ENCODE measurements around the gene SCTR. TPM values are rescaled to one million over a fixed set of nuclear protein-coding genes. Genes with fewer than 3 reads are reported as not detected.

The SCTR gene
- total and polyA plus RNA-seq, 2 of the 8 experiments (the other 6 are each of a cell fraction or from before 2014, with no cell fraction given): 0.15 TPM; not detected in 1

DNA sequence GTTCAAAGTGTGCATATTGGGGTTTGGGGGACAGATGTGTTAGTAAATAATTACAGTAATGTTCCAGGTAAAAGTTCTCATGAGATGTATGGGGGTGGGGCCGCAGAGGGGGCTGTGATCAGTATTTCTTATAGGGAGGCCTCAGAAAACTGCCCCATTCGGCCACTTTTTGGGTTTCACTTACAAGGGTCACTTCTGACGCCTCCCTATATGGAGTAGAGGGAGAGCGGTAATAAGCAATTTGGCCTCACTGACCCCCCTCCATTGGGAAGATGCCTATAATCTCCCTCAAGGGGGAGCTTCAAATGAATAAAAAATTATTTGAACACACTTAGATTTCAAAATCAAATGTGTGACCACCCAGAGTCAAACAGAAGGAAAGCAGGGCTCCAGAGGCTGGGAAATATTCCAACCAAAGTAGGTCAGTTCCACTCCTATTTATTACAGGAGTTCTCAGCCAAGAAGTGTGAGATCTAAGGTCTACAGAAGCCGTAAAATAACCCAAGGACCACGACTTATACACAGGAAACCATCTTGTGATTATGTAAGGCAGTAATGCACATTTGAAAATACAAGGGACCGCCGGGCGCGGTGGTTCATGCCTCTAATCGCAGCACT, 2.7 kb downstream of the SCTR start:
- H4K5ac ChIP-seq (ENCODE audit: insufficient read length, low read depth, low read length): no peak overlapping the region
- H3K4me2 ChIP-seq (ENCODE audit: insufficient read depth in 1 of 2, low read depth in 2 of 2, low read length in 2 of 2): no peak overlapping the region
- no peak overlapping the region for H2BK120ac ChIP-seq (replicated peaks; ENCODE audit: low read depth, low read length)
- DNase-seq (ENCODE audit: low read depth in 1 of 2, low spot score in 2 of 2) (no peak), FAIRE-seq (no peak)
- no peak overlapping the region for H3K23ac ChIP-seq (ENCODE audit: insufficient read length)
- no peak overlapping the region for H3K9ac ChIP-seq (replicated peaks in 1 of 4; ENCODE audit: extremely low read depth in 1 of 4, low read depth in 3 of 4, low read length in 3 of 4)
- H2BK20ac ChIP-seq (ENCODE audit: low read length): no peak overlapping the region
- WGBS, 2 experiments (ENCODE audit: extremely low coverage in 1 of 2, insufficient coverage in 1 of 2, insufficient read length in 1 of 2, insufficient replicate concordance in 2 of 2, low coverage in 1 of 2, low lambda C conversion rate in 2 of 2, missing lambda C conversion rate in 1 of 2): 86% methylated on average over 11 of the region's 11 CpGs; no CpG with 5 or more reads in 1 of the 2 experiments
- no peak overlapping the region for H3K14ac ChIP-seq (ENCODE audit: insufficient read length)
- H2AFZ ChIP-seq (ENCODE audit: low read length): no peak overlapping the region
- ChIA-PET POLR2A (ENCODE audit: partially characterized antibody) (no interaction called here), CTCF (ENCODE audit: partially characterized antibody) (interaction anchor here (0.6 to 2.1 kb wide), 2 partner anchors 113 to 117 kb away, joined by 3 to 4 read pairs; no protein-coding TSS in a partner anchor)
- H2AK5ac ChIP-seq (ENCODE audit: low read depth, low read length): no peak overlapping the region
- H3K18ac ChIP-seq (ENCODE audit: extremely low read depth, low read length): no peak overlapping the region
- H3K4ac ChIP-seq (replicated peaks; ENCODE audit: insufficient read length, low read depth, low read length): no peak overlapping the region
- H3K9me3 ChIP-seq (ENCODE audit: insufficient read depth in 2 of 2, low read depth in 1 of 2, low read length in 1 of 2): no peaks in the 10 kb centered on the region
- no peak overlapping the region for H2BK12ac ChIP-seq (ENCODE audit: low read depth, low read length)
- no peaks in the 10 kb centered on the region for H3K79me2 ChIP-seq (ENCODE audit: control insufficient read depth in 1 of 2, insufficient read depth in 2 of 2, low read length in 2 of 2)
- H4K8ac ChIP-seq (ENCODE audit: extremely low read depth, insufficient read depth, low read length): no peak overlapping the region
- H3K79me1 ChIP-seq (ENCODE audit: low read depth, low read length): no peaks in the 10 kb centered on the region
- no peak overlapping the region for H2BK5ac ChIP-seq (ENCODE audit: low read depth, low read length)
- peaks cover 9% of the 10 kb centered on the region; the same call in 1 of the 2 replicates for H3K23me2 ChIP-seq (ENCODE audit: low read depth, low read length)
- no peak overlapping the region for H4K91ac ChIP-seq (replicated peaks; ENCODE audit: insufficient read length, low read length)
- H3K36me3 ChIP-seq (ENCODE audit: control insufficient read depth in 2 of 4, insufficient read depth in 4 of 4, low read length in 3 of 4): no peaks in the 10 kb centered on the region
- H3K27ac ChIP-seq (ENCODE audit: low read depth, low read length): no peak overlapping the region
- no peaks in the 10 kb centered on the region for H4K20me1 ChIP-seq (replicated peaks in 1 of 2; ENCODE audit: control insufficient read depth in 1 of 2, insufficient read depth in 2 of 2, low read length in 2 of 2)
- no peak overlapping the region for H2BK15ac ChIP-seq (ENCODE audit: low read length)
- peaks cover 17 to 36% (median 34%) of the 10 kb centered on the region in 4 experiments for H3K27me3 ChIP-seq (replicated peaks in 1 of 4; ENCODE audit: control insufficient read depth in 3 of 4, extremely low read depth in 1 of 4, insufficient read depth in 3 of 4, low read length in 3 of 4)
- H3K4me3 ChIP-seq (ENCODE audit: extremely low read depth in 1 of 4, insufficient read depth in 2 of 4, low read depth in 3 of 4, low read length in 4 of 4): no peak overlapping the region
- peaks cover 0 to 4% (median 0%) of the 10 kb centered on the region in 4 experiments; a peak in 3 of 7 replicates for H3K4me1 ChIP-seq (replicated peaks in 1 of 4; ENCODE audit: control insufficient read depth in 3 of 4, insufficient read depth in 4 of 4, low read length in 3 of 4)
- no peak overlapping the region for H3K56ac ChIP-seq (replicated peaks; ENCODE audit: insufficient read length, low read depth, low read length)
- TF ChIP-seq EP300 (IDR thresholded peaks at IDR 0.05; ENCODE audit: borderline replicate concordance in 1 of 2, low read depth in 2 of 2, low read length in 2 of 2) (no peak), EGR1 (IDR thresholded peaks at IDR 0.05; ENCODE audit: borderline replicate concordance, low read depth, low read length) (no peak), TAF7 (optimal IDR thresholded peaks at IDR 0.05; ENCODE audit: borderline replicate concordance, low read depth, low read length) (no peak), YY1 (IDR thresholded peaks at IDR 0.05; ENCODE audit: low read depth, low read length) (no peak), KDM4A (IDR thresholded peaks at IDR 0.05; ENCODE audit: low read depth, low read length, severe bottlenecking) (no peak), EZH2 (IDR thresholded peaks at IDR 0.05; ENCODE audit: low read depth, low read length, severe bottlenecking) (no peak), RAD21 (IDR thresholded peaks at IDR 0.05 in 1 of 2, conservative IDR thresholded peaks at IDR 0.05 in 1 of 2; ENCODE audit: low read depth in 2 of 2, low read length in 2 of 2) (no peak), SAP30 (IDR thresholded peaks at IDR 0.05; ENCODE audit: insufficient read depth, insufficient replicate concordance, low read length) (no peak), TBP (IDR thresholded peaks at IDR 0.05; ENCODE audit: low read depth, low read length) (no peak), SP1 (IDR thresholded peaks at IDR 0.05; ENCODE audit: low read depth, low read length) (no peak), FOSL1 (IDR thresholded peaks at IDR 0.05; ENCODE audit: insufficient read depth, low read depth, low read length) (no peak), RBBP5 (IDR thresholded peaks at IDR 0.05; ENCODE audit: borderline replicate concordance, low read depth, low read length) (no peak)

All from H1 (cell line).